ENCODE data around the gene PCDH9.

PCDH9 gene

DNA sequence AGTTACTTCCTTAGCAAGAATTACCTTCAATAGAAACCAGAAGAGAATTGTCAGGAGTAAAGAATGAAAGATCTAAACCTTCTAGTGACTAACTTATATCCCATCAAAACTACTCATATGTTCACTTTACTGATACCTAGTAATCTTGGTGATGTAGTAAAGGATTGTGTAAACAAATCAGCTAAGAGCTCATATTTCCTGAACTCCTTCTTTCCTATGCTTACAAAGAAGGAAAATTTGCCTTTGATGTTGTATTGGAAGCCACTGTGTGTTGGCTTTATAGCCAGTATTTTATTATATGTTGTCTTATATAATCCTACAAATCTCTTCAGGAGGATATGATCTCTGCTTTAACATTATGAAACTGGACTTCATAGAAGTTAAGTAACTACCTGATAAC is 671.0 kb downstream of the PCDH9 start:
- FAIRE-seq: no peak

GRCh38 chr13:66558506-66558905 is 671.6 kb downstream of the PCDH9 start:
- FAIRE-seq: no peak

DNA sequence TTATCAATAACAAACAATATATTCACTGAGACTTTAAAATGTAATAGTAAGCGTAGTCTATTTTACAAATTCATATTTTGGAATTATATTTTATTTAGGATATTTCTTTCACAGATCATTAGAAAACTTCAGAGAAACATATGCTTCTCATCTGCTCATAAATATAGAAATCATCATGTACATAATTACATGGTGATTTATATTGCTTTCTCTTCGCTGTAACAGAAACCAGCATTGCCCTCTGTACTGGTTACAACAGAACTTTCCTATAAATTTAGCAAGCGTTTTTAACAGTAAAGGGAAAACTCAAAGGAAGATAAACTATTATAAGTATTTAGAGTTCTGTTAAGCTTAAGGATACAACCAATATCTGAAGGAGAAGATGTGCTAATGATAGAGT is 672.8 kb downstream of the PCDH9 start:
- no peak for FAIRE-seq

GRCh38 chr13:66556306-66556705 is 673.8 kb downstream of the PCDH9 start:
- FAIRE-seq: no peak

DNA sequence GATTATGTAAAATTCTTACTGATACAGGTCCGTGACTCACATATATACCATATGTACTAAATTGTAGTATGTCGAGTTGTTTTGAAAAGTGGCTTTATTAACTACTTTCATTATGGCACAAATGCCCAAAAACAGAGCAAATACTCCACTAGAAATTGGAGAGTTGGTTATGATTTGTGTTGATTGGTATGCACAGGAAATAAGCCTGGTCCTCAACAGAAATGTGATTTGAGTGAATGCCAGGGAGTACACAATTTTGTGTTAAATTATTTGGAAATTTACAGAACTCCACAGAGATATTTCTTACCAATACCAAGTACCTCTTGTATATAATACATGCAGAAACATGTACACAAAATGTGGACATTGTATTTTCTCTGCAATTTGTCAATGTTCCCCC is 676.7 kb downstream of the PCDH9 start:
- no peak for FAIRE-seq

GRCh38 chr13:66551128-66551527 is 679.0 kb downstream of the PCDH9 start:
- no peak for FAIRE-seq

GRCh38 chr13:66547685-66548084 is 682.5 kb downstream of the PCDH9 start:
- peak; percentile 96 for FAIRE-seq

- FAIRE-seq: no peak
These were observed 683.4 kb downstream of the PCDH9 start for GRCh38 chr13:66546534-66547379.

- FAIRE-seq: no peak
These were observed 686.4 kb downstream of the PCDH9 start for GRCh38 chr13:66543780-66544179.

DNA sequence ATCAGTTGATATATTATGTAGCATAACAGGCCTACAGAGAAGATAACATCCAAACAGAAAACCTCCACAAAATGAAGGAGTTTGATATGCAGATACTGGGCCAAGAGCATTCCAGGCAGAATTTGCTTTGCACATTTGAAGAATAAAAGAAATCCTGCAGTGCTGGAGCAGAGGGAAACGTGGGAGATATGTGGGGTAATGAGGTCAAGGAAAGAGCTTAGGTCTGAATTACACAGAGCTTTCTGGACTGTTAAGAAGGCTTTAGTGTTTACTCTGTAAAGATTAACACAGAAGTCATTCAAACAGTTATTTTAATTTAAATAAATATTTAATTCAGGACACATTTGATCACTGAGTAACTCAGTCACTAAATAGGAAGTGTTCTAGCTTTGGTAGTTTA is 692.7 kb downstream of the PCDH9 start:
- no peak for FAIRE-seq

DNA sequence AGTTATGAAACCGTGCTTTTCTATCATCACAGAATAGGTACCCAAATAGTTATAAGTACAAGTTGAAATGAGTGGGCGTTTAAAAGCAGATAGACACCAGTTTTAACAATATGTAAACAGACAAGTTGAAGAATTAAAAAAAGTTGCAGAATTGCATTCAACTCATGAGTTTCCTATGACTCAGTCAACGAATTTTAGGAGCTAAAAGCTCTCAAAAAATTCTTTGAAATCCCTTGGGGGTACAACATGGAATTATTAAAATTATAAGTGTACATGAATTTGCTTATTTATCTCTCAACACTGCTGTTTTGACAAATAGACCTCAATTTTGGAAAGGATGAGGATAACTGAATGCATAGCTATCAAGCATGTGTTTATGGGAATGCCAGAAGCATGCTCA is 693.4 kb downstream of the PCDH9 start:
- FAIRE-seq: no peak

- no peak for FAIRE-seq
These were observed 695.6 kb downstream of the PCDH9 start for GRCh38 chr13:66534561-66534960.

DNA sequence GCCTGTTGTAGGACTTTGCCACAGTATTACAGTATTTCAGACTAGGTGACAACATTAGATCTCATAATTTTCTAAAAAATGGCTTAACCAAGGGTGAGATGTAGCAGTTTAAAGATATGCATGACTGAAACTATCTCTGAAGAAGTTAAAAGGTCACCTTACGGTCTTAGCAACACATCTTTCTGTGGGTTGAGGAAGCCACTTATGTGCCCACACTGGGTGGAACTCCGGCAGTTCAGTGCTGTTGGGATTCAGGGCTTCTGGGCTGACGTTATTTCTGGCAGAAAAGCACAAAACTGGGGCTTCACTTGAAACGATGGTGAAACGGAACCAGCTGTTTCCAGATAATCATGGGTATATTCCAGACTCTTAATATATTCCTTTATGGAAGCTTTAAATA is 697.3 kb downstream of the PCDH9 start:
- no peak for FAIRE-seq

DNA sequence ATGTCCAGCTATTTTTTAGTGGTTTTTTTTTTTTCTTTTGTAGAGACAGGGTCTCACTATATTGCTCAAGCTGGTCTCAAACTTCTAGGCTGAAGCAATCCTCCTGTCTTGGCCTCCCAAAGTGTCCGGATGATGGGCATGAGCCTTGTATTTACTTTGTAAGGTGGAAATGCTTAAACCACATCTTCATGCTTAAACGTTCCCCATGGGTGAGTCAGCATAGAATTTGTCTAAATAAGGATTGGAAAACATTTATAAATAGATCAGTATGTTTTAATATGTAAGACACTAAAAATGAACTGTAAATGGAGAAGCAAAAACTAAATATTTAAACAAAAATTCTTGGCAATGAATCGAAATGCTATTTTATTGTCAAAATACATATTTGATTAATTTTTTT is 698.0 kb downstream of the PCDH9 start:
- FAIRE-seq: no peak

- FAIRE-seq: no peak
These were observed 699.5 kb downstream of the PCDH9 start for GRCh38 chr13:66530686-66531085.

- no peak for FAIRE-seq
These were observed 700.0 kb downstream of the PCDH9 start for GRCh38 chr13:66530158-66530557.

DNA sequence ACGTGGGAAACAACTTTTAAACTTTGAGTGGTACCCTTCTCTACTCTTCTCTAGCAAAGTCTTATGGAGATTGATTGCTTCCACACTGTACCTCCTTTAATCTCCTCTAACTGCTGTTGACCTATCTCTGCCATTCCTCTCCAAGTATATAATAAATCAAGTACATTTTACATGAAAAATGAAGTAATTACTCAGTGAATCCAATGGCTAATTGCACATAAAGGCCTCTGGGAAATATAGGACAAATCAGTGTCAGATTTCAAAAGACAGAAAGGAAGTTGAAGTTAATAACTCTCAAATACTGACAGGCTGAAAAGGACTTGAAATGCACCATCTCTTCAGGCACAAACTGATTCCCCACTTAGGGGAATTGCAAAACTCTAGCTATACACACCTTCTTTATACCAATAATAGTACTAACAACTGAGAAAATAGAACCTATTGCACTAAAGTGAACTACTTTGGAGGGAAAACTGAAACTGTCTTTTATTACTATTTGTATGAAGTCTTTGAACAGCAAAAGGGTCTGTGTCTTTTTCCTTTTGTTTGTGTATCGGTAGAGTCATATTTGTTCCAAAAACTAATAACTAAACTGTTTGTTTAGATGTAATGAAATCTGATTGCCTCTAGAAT is 701.1 kb downstream of the PCDH9 start:
- FAIRE-seq: no peak

DNA sequence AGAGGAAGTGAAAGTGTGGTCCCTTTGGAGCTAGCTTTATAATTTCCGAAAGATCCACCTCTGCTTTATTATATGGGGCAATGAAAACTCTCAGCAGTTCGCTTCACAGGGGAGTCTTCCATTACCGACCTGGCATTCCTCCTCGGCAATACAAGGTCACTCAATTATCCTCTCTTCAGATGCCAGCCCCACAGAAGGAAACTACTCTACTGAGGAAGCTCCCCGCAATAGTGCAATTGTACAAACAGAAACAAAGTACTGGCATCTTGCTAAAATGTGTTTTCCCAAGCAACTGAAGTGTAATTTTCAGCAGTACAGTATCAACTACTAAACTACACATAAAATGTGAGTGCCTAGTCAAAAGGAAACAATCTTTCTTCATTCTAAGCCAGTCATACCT is 702.0 kb downstream of the PCDH9 start:
- FAIRE-seq: no peak

GRCh38 chr13:66520511-66521355 is 709.4 kb downstream of the PCDH9 start:
- no peak for FAIRE-seq

- no peak for FAIRE-seq
These were observed 710.9 kb downstream of the PCDH9 start for GRCh38 chr13:66519259-66519658.

GRCh38 chr13:66518068-66518467 is 712.1 kb downstream of the PCDH9 start:
- FAIRE-seq: no peak

DNA sequence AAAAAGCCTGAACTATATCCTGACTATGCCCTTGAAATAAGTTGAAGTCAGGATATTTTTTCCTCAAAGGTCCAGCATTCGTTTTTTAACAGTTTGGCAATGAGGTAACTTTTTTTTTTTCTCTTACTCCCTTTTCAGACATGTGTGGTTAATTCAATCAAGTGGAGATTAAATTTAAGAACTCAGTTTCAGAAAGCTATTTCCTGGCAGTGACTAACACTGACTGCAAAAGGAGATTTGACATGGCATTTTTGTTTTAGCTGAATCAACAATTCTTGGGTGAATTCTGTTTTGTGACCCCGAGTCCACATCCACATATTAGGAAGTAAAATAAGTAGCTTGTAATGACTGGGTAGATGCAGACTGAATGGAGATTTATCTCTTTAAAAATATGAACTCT is 716.4 kb downstream of the PCDH9 start:
- FAIRE-seq: no peak

GRCh38 chr13:66509175-66509574 is 721.0 kb downstream of the PCDH9 start:
- no peak for FAIRE-seq
